HepG2 (cell line): ENCODE measurements around the gene GPS1. TPM values are rescaled to one million over a fixed set of nuclear protein-coding genes. Genes with fewer than 3 reads are reported as not detected.

Experiments used
- FOXK1 ChIP-seq: sonication (generic); formaldehyde crosslinking; IDR thresholded peaks from 2 replicates; pipeline ENCODE4 v1.4.0; 2020; ENCODE audit warnings: low read depth, missing genetic modification reagents, borderline replicate concordance
- FOXK2 ChIP-seq: fragments of 450-650 bp; IDR thresholded peaks from 2 replicates; pipeline ENCODE4 v1.6.1; 2016
- HIVEP1 ChIP-seq: sonication (generic); formaldehyde crosslinking; IDR thresholded peaks from 2 replicates; pipeline ENCODE4 v1.4.0; 2020; ENCODE audit warnings: mild to moderate bottlenecking, missing genetic modification reagents
- KLF11 ChIP-seq: IDR thresholded peaks from 2 replicates; pipeline ENCODE4 v1.6.1; 2016; ENCODE audit warnings: missing compliant biosample characterization
- MEIS2 ChIP-seq: sonication (generic); formaldehyde crosslinking; IDR thresholded peaks from 2 replicates; pipeline ENCODE4 v1.9.0; 2021; ENCODE audit warnings: mild to moderate bottlenecking, missing genetic modification reagents
- NFKB2 ChIP-seq: sonication (generic); formaldehyde crosslinking; IDR thresholded peaks from 2 replicates; pipeline ENCODE4 v1.4.0; 2020; ENCODE audit warnings: missing genetic modification reagents, borderline replicate concordance
- RBFOX2 ChIP-seq: fragments of 200-400 bp; formaldehyde crosslinking; IDR thresholded peaks from 2 replicates; pipeline ENCODE4 v1.6.1; 2017; ENCODE audit warnings: low read depth, mild to moderate bottlenecking, low read length
- RBM22 ChIP-seq: fragments of 200-400 bp; formaldehyde crosslinking; optimal IDR thresholded peaks from 2 replicates; pipeline ENCODE3; 2017; ENCODE audit warnings: mild to moderate bottlenecking, low read length, moderate library complexity
- SIN3B ChIP-seq: fragments of 150-350 bp; IDR thresholded peaks from 2 replicates; pipeline ENCODE4 v1.6.1; 2014; ENCODE audit warnings: low read length
- SMARCC2 ChIP-seq: fragments of 450-650 bp; IDR thresholded peaks from 2 replicates; pipeline ENCODE4 v1.6.1; 2017; ENCODE audit warnings: antibody characterized with exemption, mild to moderate bottlenecking
- SRF ChIP-seq: IDR thresholded peaks from 2 replicates; pipeline ENCODE4 v1.6.1; 2011; ENCODE audit warnings: mild to moderate bottlenecking, low read depth, low read length, moderate library complexity
- TEAD2 ChIP-seq: sonication (generic); formaldehyde crosslinking; IDR thresholded peaks from 2 replicates; pipeline ENCODE4 v1.9.0; 2021; ENCODE audit warnings: missing genetic modification reagents
- ZC3H13 ChIP-seq: sonication (generic); formaldehyde crosslinking; IDR thresholded peaks from 2 replicates; pipeline ENCODE4 v1.8.1; 2023; ENCODE audit warnings: mild to moderate bottlenecking, missing genetic modification reagents, moderate library complexity
- ZNF180 ChIP-seq: sonication (generic); formaldehyde crosslinking; IDR thresholded peaks from 2 replicates; pipeline ENCODE4 v1.4.0; 2020; ENCODE audit warnings: low read depth, missing genetic modification reagents, borderline replicate concordance
- ZNF30 ChIP-seq: sonication (generic); formaldehyde crosslinking; IDR thresholded peaks from 2 replicates; pipeline ENCODE4 v1.5.0; 2020; ENCODE audit warnings: mild to moderate bottlenecking, missing genetic modification reagents
- ZNF766 ChIP-seq: sonication (generic); formaldehyde crosslinking; IDR thresholded peaks from 2 replicates; pipeline ENCODE4 v1.5.0; 2020; ENCODE audit warnings: missing genetic modification reagents, borderline replicate concordance
- ZNF773 ChIP-seq: sonication (generic); formaldehyde crosslinking; IDR thresholded peaks from 2 replicates; pipeline ENCODE4 v1.4.0; 2020; ENCODE audit warnings: missing genetic modification reagents, borderline replicate concordance
- ZZZ3 ChIP-seq: sonication (generic); formaldehyde crosslinking; IDR thresholded peaks from 2 replicates; pipeline ENCODE4 v1.4.0; 2020; ENCODE audit warnings: missing genetic modification reagents, mild to moderate bottlenecking, borderline replicate concordance
- polyA plus RNA-seq, 8 experiments: library from polyadenylated mRNA; depleted of rRNA in 3 of 8; stranded (reverse) in 7 of 8; unstranded in 1 of 8; fragments of >200 nt; fragmentation: Illumina TruSeq in 4 of 8; extraction: Trizol in 4 of 8; gene quantifications; 2 replicates each; pipeline versions ENCODE4 v1.2.1 to v1.2.3, GENCODE V29; 2011 to 2016; ENCODE audit warnings: low read depth in 4 of 8, missing spikeins in 1 of 8, mixed read lengths in 1 of 8; ENCODE audit not compliant: insufficient read depth in 1 of 8
- total RNA-seq, 5 experiments: library from RNA; depleted of rRNA; stranded (reverse); fragments of >200 nt; fragmentation: Illumina TruSeq; extraction: Trizol; gene quantifications; 2 replicates each; pipeline ENCODE4 v1.2.3, GENCODE V29; 2016; ENCODE audit warnings: low read depth in 1 of 5
- TF ChIP-seq, protein P1 (sequence below): sonication (generic); formaldehyde crosslinking; IDR thresholded peaks from 2 replicates; pipeline ENCODE4 v1.4.0; 2020; ENCODE audit warnings: missing genetic modification reagents
- TF ChIP-seq, protein P2 (sequence below): sonication (generic); formaldehyde crosslinking; IDR thresholded peaks from 2 replicates; pipeline ENCODE4 v1.4.0; 2020; ENCODE audit warnings: missing genetic modification reagents
- TF ChIP-seq, protein P3 (sequence below): sonication (generic); formaldehyde crosslinking; IDR thresholded peaks from 2 replicates; pipeline ENCODE4 v1.5.0; 2020; ENCODE audit warnings: missing genetic modification reagents, mild to moderate bottlenecking, borderline replicate concordance
- TF ChIP-seq, protein P4 (sequence below): sonication (generic); formaldehyde crosslinking; IDR thresholded peaks from 2 replicates; pipeline ENCODE4 v1.9.0; 2022; ENCODE audit warnings: low read depth, missing genetic modification reagents

Gene GPS1
- total and polyA plus RNA-seq, 2 of the 13 experiments (the other 11 are each of a cell fraction or from before 2014, with no cell fraction given): 124 to 128 TPM

DNA sequence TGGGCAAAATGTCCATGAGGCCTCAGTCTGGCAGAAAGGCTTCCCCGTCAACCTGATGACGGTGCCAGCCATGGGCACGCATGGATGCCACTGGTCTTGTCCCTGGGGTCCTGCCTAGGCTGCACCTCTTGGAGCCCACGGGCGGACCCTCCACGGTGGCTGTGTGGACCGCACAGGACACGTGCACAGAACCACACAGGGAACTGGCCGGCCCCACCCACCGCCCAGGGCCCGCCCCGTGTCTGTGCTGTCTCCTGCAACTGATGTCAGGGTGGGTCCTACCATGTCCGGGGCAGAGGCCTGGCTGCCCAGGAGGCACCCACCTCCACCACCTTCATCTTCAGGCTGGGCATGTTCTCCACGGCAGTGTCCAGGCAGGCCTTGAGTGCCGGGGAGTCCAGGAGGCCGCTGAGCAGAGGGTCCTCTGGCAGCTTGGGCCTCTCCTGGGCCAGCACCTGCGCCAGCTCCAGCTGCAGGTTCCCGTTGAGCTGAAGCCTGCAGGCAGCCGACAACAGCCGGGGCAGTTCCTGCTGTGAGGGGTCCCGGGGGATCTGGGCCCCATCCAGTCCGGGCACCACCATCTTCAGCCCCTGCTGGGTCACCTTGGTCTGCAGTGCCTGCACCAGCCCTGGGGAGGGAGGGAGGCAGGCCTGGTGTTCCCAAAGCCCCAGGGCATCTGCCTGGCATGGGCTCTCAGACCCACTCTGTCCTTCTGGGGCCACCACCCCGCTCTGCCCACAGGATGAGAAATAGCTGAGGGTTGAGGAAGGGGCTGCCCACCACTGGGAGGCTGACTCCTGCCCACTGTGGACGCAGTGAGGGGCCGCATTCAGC is 34.5 kb downstream of the GPS1 start (continued):
- peak; percentile 62 for TF ChIP-seq RBM22
- TF ChIP-seq SMARCC2: no peak
- no peak for TF ChIP-seq FOXK1 (CRISPR knock-in tag)
- TF ChIP-seq HIVEP1 (CRISPR knock-in tag): no peak
- TF ChIP-seq FOXK2: no peak
- TF ChIP-seq, protein P1, sequence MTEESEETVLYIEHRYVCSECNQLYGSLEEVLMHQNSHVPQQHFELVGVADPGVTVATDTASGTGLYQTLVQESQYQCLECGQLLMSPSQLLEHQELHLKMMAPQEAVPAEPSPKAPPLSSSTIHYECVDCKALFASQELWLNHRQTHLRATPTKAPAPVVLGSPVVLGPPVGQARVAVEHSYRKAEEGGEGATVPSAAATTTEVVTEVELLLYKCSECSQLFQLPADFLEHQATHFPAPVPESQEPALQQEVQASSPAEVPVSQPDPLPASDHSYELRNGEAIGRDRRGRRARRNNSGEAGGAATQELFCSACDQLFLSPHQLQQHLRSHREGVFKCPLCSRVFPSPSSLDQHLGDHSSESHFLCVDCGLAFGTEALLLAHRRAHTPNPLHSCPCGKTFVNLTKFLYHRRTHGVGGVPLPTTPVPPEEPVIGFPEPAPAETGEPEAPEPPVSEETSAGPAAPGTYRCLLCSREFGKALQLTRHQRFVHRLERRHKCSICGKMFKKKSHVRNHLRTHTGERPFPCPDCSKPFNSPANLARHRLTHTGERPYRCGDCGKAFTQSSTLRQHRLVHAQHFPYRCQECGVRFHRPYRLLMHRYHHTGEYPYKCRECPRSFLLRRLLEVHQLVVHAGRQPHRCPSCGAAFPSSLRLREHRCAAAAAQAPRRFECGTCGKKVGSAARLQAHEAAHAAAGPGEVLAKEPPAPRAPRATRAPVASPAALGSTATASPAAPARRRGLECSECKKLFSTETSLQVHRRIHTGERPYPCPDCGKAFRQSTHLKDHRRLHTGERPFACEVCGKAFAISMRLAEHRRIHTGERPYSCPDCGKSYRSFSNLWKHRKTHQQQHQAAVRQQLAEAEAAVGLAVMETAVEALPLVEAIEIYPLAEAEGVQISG (CRISPR knock-in tag): no peak
- no peak for TF ChIP-seq ZNF180
- TF ChIP-seq SIN3B: no peak
- TF ChIP-seq ZNF773 (CRISPR knock-in tag): no peak
- TF ChIP-seq ZC3H13: 0 out of 2 replicates have a peak, but pooled peaks have one; percentile 33
- TF ChIP-seq TEAD2 (CRISPR knock-in tag): no peak
- no peak for TF ChIP-seq KLF11 (CRISPR knock-in tag)
- TF ChIP-seq, protein P2, sequence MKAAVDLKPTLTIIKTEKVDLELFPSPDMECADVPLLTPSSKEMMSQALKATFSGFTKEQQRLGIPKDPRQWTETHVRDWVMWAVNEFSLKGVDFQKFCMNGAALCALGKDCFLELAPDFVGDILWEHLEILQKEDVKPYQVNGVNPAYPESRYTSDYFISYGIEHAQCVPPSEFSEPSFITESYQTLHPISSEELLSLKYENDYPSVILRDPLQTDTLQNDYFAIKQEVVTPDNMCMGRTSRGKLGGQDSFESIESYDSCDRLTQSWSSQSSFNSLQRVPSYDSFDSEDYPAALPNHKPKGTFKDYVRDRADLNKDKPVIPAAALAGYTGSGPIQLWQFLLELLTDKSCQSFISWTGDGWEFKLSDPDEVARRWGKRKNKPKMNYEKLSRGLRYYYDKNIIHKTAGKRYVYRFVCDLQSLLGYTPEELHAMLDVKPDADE: no peak
- peak; percentile 87 for TF ChIP-seq RBFOX2
- TF ChIP-seq, protein P3, sequence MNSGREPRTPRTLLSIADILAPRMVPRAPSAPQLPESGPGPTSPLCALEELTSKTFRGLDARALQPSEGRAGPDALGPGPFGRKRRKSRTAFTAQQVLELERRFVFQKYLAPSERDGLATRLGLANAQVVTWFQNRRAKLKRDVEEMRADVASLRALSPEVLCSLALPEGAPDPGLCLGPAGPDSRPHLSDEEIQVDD (CRISPR knock-in tag): no peak
- no peak for TF ChIP-seq NFKB2
- no peak for TF ChIP-seq SRF
- TF ChIP-seq ZZZ3 (CRISPR knock-in tag): no peak
- TF ChIP-seq, protein P4, sequence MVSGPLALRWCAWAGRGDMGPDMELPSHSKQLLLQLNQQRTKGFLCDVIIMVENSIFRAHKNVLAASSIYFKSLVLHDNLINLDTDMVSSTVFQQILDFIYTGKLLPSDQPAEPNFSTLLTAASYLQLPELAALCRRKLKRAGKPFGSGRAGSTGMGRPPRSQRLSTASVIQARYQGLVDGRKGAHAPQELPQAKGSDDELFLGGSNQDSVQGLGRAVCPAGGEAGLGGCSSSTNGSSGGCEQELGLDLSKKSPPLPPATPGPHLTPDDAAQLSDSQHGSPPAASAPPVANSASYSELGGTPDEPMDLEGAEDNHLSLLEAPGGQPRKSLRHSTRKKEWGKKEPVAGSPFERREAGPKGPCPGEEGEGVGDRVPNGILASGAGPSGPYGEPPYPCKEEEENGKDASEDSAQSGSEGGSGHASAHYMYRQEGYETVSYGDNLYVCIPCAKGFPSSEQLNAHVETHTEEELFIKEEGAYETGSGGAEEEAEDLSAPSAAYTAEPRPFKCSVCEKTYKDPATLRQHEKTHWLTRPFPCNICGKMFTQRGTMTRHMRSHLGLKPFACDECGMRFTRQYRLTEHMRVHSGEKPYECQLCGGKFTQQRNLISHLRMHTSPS (CRISPR knock-in tag): no peak
- no peak for TF ChIP-seq ZNF30
- no peak for TF ChIP-seq MEIS2 (CRISPR knock-in tag)
- TF ChIP-seq ZNF766: no peak
